ENCODE data around the gene NR1D2.

The NR1D2 gene

GRCh38 chr3:23931597-23931996 lies 13.5 kb upstream of the NR1D2 start:
- no peak for DNase-seq

DNA sequence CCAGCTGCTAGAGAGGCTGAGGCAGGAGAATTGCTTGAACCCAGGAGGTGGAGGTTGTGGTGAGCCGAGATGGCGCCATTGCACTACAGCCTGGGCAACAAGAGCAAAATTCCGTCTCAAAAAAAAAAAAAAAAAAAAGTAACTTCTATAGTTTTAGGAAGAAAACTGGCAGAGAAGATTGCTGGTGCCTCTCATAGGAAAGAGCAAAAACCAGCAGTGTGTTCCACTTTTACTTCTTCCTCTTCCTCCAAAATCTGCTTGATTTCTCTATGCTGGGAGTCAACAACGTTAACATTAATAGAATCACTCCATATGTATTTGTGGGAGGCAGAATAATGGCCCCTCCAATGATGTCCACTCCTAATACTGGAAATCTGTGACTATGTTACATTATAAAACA lies 12.5 kb upstream of the NR1D2 start:
- no peak for DNase-seq

DNA sequence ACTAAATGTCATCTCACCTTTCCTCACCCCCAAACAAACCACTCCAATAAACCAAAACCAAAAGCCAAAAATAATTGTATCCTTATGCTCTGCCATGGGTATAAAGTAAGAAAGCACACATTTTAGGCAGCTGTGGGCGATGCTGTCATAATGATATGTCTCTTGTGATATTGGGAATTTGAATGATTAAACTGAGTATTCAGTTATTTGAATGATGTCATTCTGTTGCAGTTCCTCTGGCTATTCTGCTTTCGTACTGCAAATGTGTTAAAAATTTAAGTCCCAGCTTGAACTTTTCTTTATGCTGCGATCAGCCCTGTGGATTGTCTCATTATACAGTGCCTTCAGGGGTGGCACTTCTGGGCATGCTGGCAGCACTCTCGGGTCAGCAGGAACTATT lies 10.8 kb upstream of the NR1D2 start:
- no peak for DNase-seq

GRCh38 chr3:23937296-23937695 lies 7.8 kb upstream of the NR1D2 start:
- no peak for DNase-seq

- DNase-seq = no peak
These were observed 6.4 kb upstream of the NR1D2 start for GRCh38 chr3:23938688-23939087.

DNA sequence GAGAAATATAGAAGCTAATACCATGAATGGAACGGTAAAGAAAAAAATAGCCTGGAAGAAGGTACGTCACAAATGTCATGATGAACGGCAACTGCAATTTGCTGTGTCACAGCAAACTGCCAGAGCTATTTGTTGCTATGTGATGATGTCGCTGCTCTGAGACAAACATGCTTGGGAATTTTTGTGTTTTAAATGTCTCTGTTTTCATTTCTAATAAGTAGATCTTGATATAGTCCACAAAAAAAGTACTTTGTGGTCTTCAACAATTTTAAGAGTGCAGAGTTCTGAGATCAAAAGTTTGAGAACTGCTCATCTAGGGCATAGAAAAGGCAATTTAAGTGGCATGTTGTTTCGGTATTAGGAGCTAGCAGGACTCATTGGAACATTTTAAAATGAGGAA lies 4.3 kb upstream of the NR1D2 start:
- DNase-seq = no peak

- DNase-seq = no peak
These were observed 3.6 kb upstream of the NR1D2 start for GRCh38 chr3:23941440-23941839.

DNA sequence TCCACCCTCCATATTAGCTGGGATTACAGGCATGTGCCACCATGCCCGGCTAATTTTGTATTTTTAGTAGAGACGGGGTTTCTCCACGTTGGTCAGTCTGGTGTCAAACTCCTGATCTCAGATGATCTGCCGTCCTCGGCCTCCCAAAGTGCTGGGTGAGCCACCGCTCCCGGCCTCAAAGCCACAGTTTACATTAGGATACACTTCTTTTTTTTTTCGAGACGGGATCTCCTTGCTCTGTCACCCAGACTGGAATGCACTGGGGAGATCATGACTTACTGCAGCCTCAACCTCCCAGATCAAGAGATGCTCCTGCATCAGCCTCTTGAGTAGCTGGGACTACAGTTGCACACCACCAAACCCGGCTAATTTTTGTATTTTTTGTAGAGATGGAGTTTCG lies 2.5 kb upstream of the NR1D2 start:
- no peak for DNase-seq

DNA sequence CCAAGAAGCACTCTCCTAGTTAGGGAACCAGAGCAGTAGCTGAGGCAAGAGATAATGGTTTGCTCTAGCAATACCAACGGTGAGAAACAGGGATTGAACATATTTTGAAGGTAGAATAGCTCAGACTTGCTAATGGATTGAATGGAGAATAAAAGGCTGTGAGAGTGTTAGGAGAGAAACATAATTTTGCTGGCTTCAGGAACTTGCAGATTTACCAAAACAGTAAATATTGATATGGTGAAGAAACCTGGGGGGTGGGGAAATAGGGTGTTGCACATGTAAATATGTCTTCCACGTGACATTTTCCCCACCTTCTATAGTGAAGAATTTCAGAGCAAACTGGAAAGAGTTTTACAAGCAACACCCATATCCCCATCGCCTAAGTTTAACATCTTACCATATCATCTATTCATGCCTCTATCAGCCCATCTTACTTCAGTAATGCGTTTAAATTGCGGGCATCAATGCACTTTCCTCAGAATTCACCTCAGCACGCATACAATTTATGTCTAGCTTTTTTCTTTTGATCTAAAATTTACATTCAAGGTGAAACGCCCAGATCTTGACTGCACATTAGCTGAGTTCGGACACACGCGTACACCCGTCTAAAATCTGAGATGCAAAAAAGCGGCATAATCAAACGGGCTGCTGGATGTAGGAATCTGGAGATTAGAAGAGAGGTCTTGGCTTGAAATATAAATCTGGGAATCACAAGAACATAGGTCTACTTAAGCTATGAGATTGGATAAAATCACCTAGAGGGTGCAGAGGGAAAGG lies 891 bp upstream of the NR1D2 start:
- DNase-seq = no peak

GRCh38 chr3:23945663-23945912 lies 502 bp downstream of the NR1D2 start:
- no peak for DNase-seq

GRCh38 chr3:23945913-23946687 lies 1.0 kb downstream of the NR1D2 start:
- DNase-seq = peak; percentile 98

- no peak for DNase-seq
These were observed 3.7 kb downstream of the NR1D2 start for GRCh38 chr3:23948761-23949160.

DNA sequence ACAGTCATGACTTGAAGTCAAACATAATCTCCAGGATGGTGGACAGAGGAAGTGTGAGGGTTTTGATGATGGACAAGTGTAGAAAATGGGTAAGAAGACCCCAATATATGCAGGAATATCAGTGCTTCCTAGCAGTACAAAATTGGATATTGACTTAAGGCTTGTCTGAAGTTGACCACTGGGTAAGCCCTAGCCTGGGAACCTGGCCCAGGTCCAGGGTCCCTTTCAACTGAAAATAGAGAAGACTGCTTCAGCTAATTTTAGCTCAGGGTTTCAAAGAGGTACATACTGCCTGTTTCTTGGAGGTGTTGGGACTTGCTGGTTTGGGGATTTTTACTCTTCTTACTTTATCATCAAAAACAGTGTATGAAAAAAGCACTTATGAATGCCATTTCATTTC lies 4.7 kb downstream of the NR1D2 start:
- no peak for DNase-seq

- DNase-seq = no peak
These were observed 5.2 kb downstream of the NR1D2 start for GRCh38 chr3:23950293-23950692.

DNA sequence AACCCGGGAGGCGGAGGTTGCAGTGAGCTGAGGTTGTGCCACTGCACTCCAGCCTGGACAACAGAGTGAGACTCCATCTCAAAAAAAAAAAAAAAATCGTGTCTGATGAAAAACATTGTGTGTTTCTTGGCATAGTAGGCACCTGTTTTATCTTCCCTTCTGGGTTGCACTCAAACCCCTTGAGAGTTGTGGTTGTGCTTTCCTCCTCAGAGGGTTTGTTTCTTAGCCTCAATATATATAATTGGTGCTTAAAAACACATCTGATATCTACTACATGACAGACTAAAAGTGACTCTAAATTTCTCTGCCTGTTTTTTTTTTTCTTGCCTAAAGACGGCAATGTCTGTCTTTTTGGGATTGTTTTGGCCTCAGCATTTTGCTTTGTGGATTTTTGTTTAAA lies 7.6 kb downstream of the NR1D2 start:
- no peak for DNase-seq

GRCh38 chr3:23953523-23953922 lies 8.4 kb downstream of the NR1D2 start:
- no peak for DNase-seq

DNA sequence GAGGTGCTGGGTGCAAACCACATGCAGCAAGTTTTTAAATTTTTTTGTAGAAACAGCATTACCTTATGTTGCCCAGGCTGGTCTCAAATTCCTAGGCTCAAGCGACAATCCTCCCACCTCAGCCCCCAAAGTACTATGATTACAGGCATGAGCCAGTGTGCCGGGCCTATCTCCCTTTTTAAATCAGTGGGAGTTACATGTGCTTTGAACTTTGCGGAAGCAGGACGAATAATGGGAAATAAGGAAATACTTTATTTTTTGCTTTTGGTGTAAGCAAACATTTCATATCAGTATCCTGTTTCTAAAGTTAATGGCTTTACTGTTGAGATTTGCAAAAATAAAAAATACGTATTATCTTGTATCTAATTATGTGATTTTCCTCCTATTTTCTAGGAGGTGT lies 9.1 kb downstream of the NR1D2 start:
- no peak for DNase-seq

GRCh38 chr3:23956701-23957100 lies 11.6 kb downstream of the NR1D2 start:
- no peak for DNase-seq

DNA sequence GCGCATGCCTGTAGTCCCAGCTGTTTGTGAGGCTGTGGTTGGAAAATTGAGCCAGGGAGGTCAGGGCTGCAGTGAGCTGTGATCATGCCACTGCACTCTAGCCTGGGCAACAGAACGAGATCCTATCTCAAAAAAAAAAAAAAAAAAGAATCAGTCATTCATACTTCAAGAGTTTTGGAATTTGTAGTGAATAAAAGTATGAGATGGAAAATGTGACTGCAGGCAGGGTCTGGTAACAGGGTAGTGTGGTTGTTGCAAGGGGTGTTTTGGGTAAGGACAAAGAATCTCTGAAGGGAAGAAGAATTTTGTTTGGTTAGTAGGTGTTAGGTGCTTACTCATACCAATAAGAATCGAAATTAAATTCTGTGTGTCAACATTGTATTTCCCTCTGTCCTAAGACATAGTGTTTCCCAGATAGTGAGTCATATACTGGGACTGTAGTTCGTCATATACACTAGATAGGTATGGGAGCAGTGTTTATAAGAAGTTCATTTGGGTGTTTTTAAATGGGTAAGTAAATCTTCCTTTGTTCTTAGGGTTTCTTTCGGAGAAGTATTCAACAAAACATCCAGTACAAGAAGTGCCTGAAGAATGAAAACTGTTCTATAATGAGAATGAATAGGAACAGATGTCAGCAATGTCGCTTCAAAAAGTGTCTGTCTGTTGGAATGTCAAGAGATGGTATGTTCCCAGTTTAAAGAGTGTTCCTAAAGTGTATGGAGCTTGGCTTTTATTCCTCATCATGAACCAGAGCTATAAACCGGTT lies 14.2 kb downstream of the NR1D2 start:
- DNase-seq = peak; percentile 84

GRCh38 chr3:23960649-23961048 lies 15.6 kb downstream of the NR1D2 start:
- DNase-seq = no peak

- no peak for DNase-seq
These were observed 16.0 kb downstream of the NR1D2 start for GRCh38 chr3:23961066-23961465.

DNA sequence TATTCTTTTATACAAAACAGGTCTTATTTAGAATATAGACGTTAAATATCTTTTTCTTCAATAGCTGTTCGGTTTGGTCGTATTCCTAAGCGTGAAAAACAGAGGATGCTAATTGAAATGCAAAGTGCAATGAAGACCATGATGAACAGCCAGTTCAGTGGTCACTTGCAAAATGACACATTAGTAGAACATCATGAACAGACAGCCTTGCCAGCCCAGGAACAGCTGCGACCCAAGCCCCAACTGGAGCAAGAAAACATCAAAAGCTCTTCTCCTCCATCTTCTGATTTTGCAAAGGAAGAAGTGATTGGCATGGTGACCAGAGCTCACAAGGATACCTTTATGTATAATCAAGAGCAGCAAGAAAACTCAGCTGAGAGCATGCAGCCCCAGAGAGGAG lies 16.8 kb downstream of the NR1D2 start:
- DNase-seq = no peak

GRCh38 chr3:23964537-23965235 lies 19.6 kb downstream of the NR1D2 start:
- DNase-seq = peak; percentile 67
